ENCODE results near the gene PTPRD. TPM values are rescaled to one million over a fixed set of nuclear protein-coding genes. Genes with fewer than 3 reads are reported as not detected.

PTPRD gene
- total and polyA plus RNA-seq, 9 donors: 16.2 to 231 (median 85.8) TPM

DNA sequence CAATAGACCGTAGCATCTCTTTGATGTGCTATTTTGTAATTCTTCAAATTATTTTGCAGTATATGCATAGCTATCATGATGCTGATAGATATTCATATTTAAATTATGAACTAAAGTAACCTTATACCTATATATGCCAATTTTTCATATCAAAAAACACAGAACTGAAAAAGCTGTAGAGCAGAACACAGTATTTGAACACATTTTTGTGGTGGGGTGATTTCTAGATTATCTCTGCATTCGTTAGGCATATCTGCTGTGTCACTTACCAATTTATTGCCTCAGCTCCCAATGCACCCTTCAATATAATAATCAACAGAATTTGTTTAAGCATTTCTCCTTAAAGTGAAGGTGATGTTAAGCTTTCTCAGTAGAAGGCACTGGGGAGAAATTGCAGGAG, 998.2 kb downstream of the PTPRD start:
- no peaks in the 10 kb centered on the region for H3K36me3 ChIP-seq
- 61 to 63% (median 62%) methylated on average over 2 of the region's 2 CpGs for WGBS, 3 donors
- no peak overlapping the region for H3K4me3 ChIP-seq
- H3K9me3 ChIP-seq: no peaks in the 10 kb centered on the region
- no peak for DNase-seq
- no peaks in the 10 kb centered on the region for H3K27me3 ChIP-seq
- no peak overlapping the region for H3K27ac ChIP-seq
- TF ChIP-seq POLR2A (IDR thresholded peaks at IDR 0.05) (no peak), EP300 (IDR thresholded peaks at IDR 0.05) (no peak)
- TF ChIP-seq, protein P1, sequence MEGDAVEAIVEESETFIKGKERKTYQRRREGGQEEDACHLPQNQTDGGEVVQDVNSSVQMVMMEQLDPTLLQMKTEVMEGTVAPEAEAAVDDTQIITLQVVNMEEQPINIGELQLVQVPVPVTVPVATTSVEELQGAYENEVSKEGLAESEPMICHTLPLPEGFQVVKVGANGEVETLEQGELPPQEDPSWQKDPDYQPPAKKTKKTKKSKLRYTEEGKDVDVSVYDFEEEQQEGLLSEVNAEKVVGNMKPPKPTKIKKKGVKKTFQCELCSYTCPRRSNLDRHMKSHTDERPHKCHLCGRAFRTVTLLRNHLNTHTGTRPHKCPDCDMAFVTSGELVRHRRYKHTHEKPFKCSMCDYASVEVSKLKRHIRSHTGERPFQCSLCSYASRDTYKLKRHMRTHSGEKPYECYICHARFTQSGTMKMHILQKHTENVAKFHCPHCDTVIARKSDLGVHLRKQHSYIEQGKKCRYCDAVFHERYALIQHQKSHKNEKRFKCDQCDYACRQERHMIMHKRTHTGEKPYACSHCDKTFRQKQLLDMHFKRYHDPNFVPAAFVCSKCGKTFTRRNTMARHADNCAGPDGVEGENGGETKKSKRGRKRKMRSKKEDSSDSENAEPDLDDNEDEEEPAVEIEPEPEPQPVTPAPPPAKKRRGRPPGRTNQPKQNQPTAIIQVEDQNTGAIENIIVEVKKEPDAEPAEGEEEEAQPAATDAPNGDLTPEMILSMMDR (IDR thresholded peaks at IDR 0.05): no peak
- intact Hi-C loops (cut with DNase I): no loop called here
- H3K4me1 ChIP-seq (ENCODE audit: insufficient read depth): no peaks in the 10 kb centered on the region

DNA sequence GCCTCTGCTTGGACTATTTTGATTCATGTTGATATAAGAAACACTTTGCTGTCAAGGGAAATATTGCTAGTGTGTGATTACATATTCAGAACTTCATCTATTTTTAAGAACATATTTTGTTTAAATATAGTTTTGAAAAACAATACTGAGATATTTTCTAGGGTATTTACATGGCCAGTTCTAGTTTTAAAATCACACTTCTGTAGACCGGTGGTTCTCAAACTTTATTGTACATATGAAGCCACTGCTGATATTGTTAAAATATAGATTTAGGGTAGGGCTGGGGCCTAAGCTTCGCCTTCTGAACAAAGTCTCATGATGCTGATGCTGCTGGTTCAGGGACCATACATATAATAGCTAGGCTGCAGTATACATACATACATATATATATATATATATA, 1000.0 kb downstream of the PTPRD start:
- no peaks in the 10 kb centered on the region for H3K36me3 ChIP-seq
- no peaks in the 10 kb centered on the region for H3K27me3 ChIP-seq
- H3K9me3 ChIP-seq: no peaks in the 10 kb centered on the region
- no peak overlapping the region for H3K27ac ChIP-seq
- no peak for DNase-seq
- WGBS, 3 donors: 58 to 78% (median 61%) methylated on average over 2 of the region's 2 CpGs
- H3K4me3 ChIP-seq: no peak overlapping the region
- H3K4me1 ChIP-seq (ENCODE audit: insufficient read depth): no peaks in the 10 kb centered on the region
- intact Hi-C loops (cut with DNase I): no loop called here
- TF ChIP-seq POLR2A (IDR thresholded peaks at IDR 0.05) (no peak), EP300 (IDR thresholded peaks at IDR 0.05) (no peak)
- TF ChIP-seq, protein P1 (IDR thresholded peaks at IDR 0.05): no peak

DNA sequence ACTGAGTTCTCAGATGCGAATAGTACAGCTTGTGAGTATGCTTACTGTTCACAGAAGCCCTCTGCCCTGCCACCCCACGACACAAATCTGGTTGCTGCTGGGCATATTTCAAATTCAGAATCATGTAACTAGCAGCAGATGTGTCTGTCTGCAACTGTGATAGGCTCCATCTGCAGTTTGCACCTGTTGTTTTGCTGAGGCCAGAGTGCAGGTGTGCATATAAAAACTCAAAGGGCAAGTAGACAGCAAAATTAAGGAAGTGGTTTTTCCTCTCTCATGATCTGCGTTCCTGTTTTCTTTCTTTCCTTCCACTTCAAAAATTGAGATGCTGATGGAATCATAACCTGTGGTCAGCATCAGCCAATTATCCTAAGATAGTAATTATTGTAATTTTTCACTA, 1000.5 kb downstream of the PTPRD start:
- no peaks in the 10 kb centered on the region for H3K4me1 ChIP-seq (ENCODE audit: insufficient read depth)
- DNase-seq: no peak
- H3K36me3 ChIP-seq: no peaks in the 10 kb centered on the region
- intact Hi-C loops (cut with DNase I): no loop called here
- TF ChIP-seq, protein P1 (IDR thresholded peaks at IDR 0.05): no peak
- no peak for TF ChIP-seq POLR2A (IDR thresholded peaks at IDR 0.05)
- TF ChIP-seq EP300 (IDR thresholded peaks at IDR 0.05): no peak
- no peak overlapping the region for H3K27ac ChIP-seq
- H3K9me3 ChIP-seq: no peaks in the 10 kb centered on the region
- no peaks in the 10 kb centered on the region for H3K27me3 ChIP-seq
- 29 to 49% (median 38%) methylated on average over 3 of the region's 3 CpGs for WGBS, 3 donors
- H3K4me3 ChIP-seq: no peak overlapping the region

DNA sequence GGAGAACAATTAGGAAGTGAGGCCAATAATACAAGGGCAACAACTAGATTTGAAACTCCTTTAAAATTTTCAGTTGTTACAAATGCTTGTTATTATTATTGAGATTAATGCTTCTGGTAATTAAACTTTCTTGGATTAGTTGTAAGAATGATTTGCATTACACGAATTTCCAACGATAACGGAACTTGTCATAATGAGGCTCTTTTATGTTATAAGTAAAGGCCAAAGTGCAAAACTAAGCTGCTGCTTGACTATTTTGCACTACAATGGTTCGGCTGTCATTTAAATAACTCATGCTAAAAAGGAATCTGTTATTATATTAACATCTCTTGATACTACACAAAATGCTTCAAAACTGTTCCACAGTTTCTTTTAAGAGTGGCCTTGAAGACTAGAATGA, 1007.1 kb downstream of the PTPRD start:
- Histone ChIP-seq H3K9me3 (no peaks in the 10 kb centered on the region), H3K27ac (no peak overlapping the region), H3K27me3 (no peaks in the 10 kb centered on the region), H3K4me1 (ENCODE audit: insufficient read depth) (no peaks in the 10 kb centered on the region), H3K36me3 (no peaks in the 10 kb centered on the region), H3K4me3 (no peak overlapping the region)
- 72 to 79% (median 75%) methylated on average over 4 of the region's 4 CpGs for WGBS, 3 donors
- no peak for DNase-seq
- TF ChIP-seq EP300 (IDR thresholded peaks at IDR 0.05) (no peak), POLR2A (IDR thresholded peaks at IDR 0.05) (no peak)
- TF ChIP-seq, protein P1 (IDR thresholded peaks at IDR 0.05): no peak
- intact Hi-C loops (cut with DNase I): no loop called here

DNA sequence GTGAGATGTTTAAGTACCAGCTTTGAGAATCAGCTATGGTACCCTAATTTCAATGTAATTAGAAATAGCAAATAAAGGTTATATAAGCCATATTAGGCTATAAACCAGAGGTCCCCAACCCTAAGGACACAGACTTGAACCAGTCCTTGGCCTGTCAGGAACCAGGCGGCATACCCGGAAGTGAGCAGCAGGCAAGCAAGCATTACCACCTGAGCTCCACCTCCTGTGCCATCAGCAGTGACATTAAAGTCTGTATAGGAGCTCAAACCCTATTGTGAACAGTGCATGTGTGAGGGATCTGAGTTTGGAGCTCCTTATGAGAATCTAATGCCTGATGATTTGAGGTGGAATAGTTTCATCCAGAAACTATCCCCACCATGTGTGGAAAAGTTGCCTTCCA, 1009.5 kb downstream of the PTPRD start:
- H3K9me3 ChIP-seq: no peaks in the 10 kb centered on the region
- no peak overlapping the region for H3K27ac ChIP-seq
- TF ChIP-seq POLR2A (IDR thresholded peaks at IDR 0.05): no peak
- TF ChIP-seq, protein P1 (IDR thresholded peaks at IDR 0.05): no peak
- no peak for TF ChIP-seq EP300 (IDR thresholded peaks at IDR 0.05)
- H3K27me3 ChIP-seq: no peaks in the 10 kb centered on the region
- no peak overlapping the region for H3K4me3 ChIP-seq
- intact Hi-C loops (cut with DNase I): no loop called here
- 83 to 90% (median 88%) methylated on average over 2 of the region's 2 CpGs for WGBS, 3 donors
- no peaks in the 10 kb centered on the region for H3K4me1 ChIP-seq (ENCODE audit: insufficient read depth)
- H3K36me3 ChIP-seq: no peaks in the 10 kb centered on the region
- DNase-seq: no peak

All from ovary (tissue), 9 donors.